ENCODE results near the gene TAS1R3. TPM values are rescaled to one million over a fixed set of nuclear protein-coding genes. Genes with fewer than 3 reads are reported as not detected.

TAS1R3 gene
- total and polyA plus RNA-seq, 2 of the 4 experiments (the other 2 are of a cell fraction) = under 0.01 to 0.05 TPM

- H3K14ac ChIP-seq (replicated peaks; ENCODE audit: low read depth, low read length) = no peak overlapping the region
- TF ChIP-seq RAD21 (IDR thresholded peaks at IDR 0.05; ENCODE audit: low read length) = no peak
- no peak for TF ChIP-seq RCOR1 (IDR thresholded peaks at IDR 0.05; ENCODE audit: insufficient replicate concordance, low read length)
- TF ChIP-seq MXI1 (IDR thresholded peaks at IDR 0.05; ENCODE audit: borderline replicate concordance, low read depth, low read length) = no peak
- no peak for TF ChIP-seq FOS (IDR thresholded peaks at IDR 0.05; ENCODE audit: low read depth, low read length)
- TF ChIP-seq MAFK (IDR thresholded peaks at IDR 0.05; ENCODE audit: low read depth, low read length) = no peak
- TF ChIP-seq BHLHE40 (IDR thresholded peaks at IDR 0.05; ENCODE audit: low read depth, low read length) = no peak
- no peak for TF ChIP-seq USF2 (IDR thresholded peaks at IDR 0.05; ENCODE audit: low read depth, low read length)
- TF ChIP-seq RFX5 (IDR thresholded peaks at IDR 0.05; ENCODE audit: low read depth, low read length) = no peak
- no peak for TF ChIP-seq ELK1 (IDR thresholded peaks at IDR 0.05; ENCODE audit: borderline replicate concordance, low read depth, low read length)
- TF ChIP-seq NFE2L2 (IDR thresholded peaks at IDR 0.05; ENCODE audit: low read depth, low read length) = no peak
- no peak for TF ChIP-seq POLR2A (IDR thresholded peaks at IDR 0.05; ENCODE audit: low read depth, low read length)
- no peak for TF ChIP-seq SMC3 (IDR thresholded peaks at IDR 0.05; ENCODE audit: low read depth, low read length)
- no peak for TF ChIP-seq CEBPB (IDR thresholded peaks at IDR 0.05; ENCODE audit: low read depth, low read length)
- no peak overlapping the region for H4K8ac ChIP-seq (ENCODE audit: low read depth in 2 of 2, low read length in 2 of 2)
- H3K4me3 ChIP-seq (ENCODE audit: insufficient read depth, low read depth, low read length) = no peak overlapping the region
- POLR2A ChIA-PET (ENCODE audit: unreplicated experiment) = no interaction called here
- H3K79me1 ChIP-seq (ENCODE audit: low read depth in 1 of 2, low read length in 2 of 2) = peaks cover 16 to 58% of the 10 kb centered on the region in 2 experiments
- no peak overlapping the region for H3K23ac ChIP-seq (ENCODE audit: low read depth, low read length)
- no TSS peak for BruUV-seq (replicated peaks)
- H2AK5ac ChIP-seq (ENCODE audit: low read depth, low read length) = no peak overlapping the region
- ATAC-seq (ENCODE audit: low read depth) (no peak), DNase-seq (no peak)
- H2BK15ac ChIP-seq (ENCODE audit: low read depth, low read length) = no peak overlapping the region
- H4K20me1 ChIP-seq (ENCODE audit: insufficient read depth, low read length) = peaks cover 57% of the 10 kb centered on the region
- WGBS, 2 experiments (ENCODE audit: extremely low coverage in 2 of 2, insufficient read length in 1 of 2) = 94% methylated on average over 14 of the region's 23 CpGs; no CpG with 5 or more reads in 1 of the 2 experiments
- H4K91ac ChIP-seq (ENCODE audit: insufficient read depth, low read depth, low read length) = no peak overlapping the region
- H3K36me3 ChIP-seq (ENCODE audit: control insufficient read depth, insufficient read depth, low read length) = peaks cover 72% of the 10 kb centered on the region
- no peak overlapping the region for H2BK120ac ChIP-seq (ENCODE audit: low read depth, low read length)
- H4K5ac ChIP-seq (ENCODE audit: low read depth, low read length) = no peak overlapping the region
- H3K27ac ChIP-seq (ENCODE audit: insufficient read depth, low read length) = no peak overlapping the region
- peak overlapping the region; percentile 72 for H2AK9ac ChIP-seq (replicated peaks; ENCODE audit: low read depth, low read length, poor library complexity)
- no peak overlapping the region for H2BK20ac ChIP-seq (ENCODE audit: low read depth, low read length)
- CTCF ChIA-PET = no interaction called here
- no peak overlapping the region for H3K4ac ChIP-seq (ENCODE audit: low read depth, low read length)
- peaks cover 4% of the 10 kb centered on the region for H3K9me1 ChIP-seq (ENCODE audit: insufficient read depth, low read length)
- H2AFZ ChIP-seq (replicated peaks; ENCODE audit: low read length, poor library complexity) = peak overlapping the region; percentile 58
- intact Hi-C loops (cut with micrococcal nuclease) (no loop called here), dilution Hi-C loops (cut with HindIII; ENCODE audit: low sequenced_read_pairs, unreplicated experiment) (no loop called here), in situ Hi-C loops (cut with MboI; ENCODE audit: low sequenced_read_pairs) (no loop called here)
- H3K4me2 ChIP-seq (ENCODE audit: low read depth, low read length) = no peak overlapping the region
- H3K27me3 ChIP-seq (ENCODE audit: control insufficient read depth, insufficient read depth, low read length) = no peaks in the 10 kb centered on the region
- H3K18ac ChIP-seq (ENCODE audit: low read depth, low read length) = no peak overlapping the region
- H2BK5ac ChIP-seq (ENCODE audit: low read depth, low read length, poor library complexity, severe bottlenecking) = no peak overlapping the region
- no peaks in the 10 kb centered on the region for H3K9me3 ChIP-seq (ENCODE audit: control insufficient read depth, insufficient read depth, low read length)
- H3K4me1 ChIP-seq (ENCODE audit: control insufficient read depth, insufficient read depth, low read length) = peaks cover 8% of the 10 kb centered on the region; the same call in 1 of the 2 replicates
- H3K56ac ChIP-seq (ENCODE audit: extremely low read depth, insufficient read depth, low read length) = no peak overlapping the region
- no peak overlapping the region for H3K9ac ChIP-seq (ENCODE audit: low read depth, low read length)
Measured at GRCh38 chr1:1314678-1315335, 16.3 kb upstream of the TAS1R3 start.
